ENCODE results near the gene WDTC1. TPM values are rescaled to one million over a fixed set of nuclear protein-coding genes. Genes with fewer than 3 reads are reported as not detected.

Gene WDTC1
- total RNA-seq, 4 donors from 2014 or later: 21.4 to 40.9 (median 27.9) TPM

GRCh38 chr1:27258598-27258997 lies 24.2 kb downstream of the WDTC1 start:
- TF ChIP-seq CTCF (IDR thresholded peaks at IDR 0.05; ENCODE audit: low read depth): no peak

GRCh38 chr1:27267153-27267552 lies 32.7 kb downstream of the WDTC1 start:
- TF ChIP-seq CTCF (IDR thresholded peaks at IDR 0.05; ENCODE audit: low read depth): no peak

GRCh38 chr1:27269276-27269675 lies 34.8 kb downstream of the WDTC1 start:
- no peak for TF ChIP-seq CTCF (IDR thresholded peaks at IDR 0.05; ENCODE audit: low read depth)

GRCh38 chr1:27274204-27274603 lies 39.8 kb downstream of the WDTC1 start:
- no peak for TF ChIP-seq CTCF (IDR thresholded peaks at IDR 0.05; ENCODE audit: low read depth)

- no peak for TF ChIP-seq CTCF (IDR thresholded peaks at IDR 0.05; ENCODE audit: low read depth)
Observed at GRCh38 chr1:27275696-27276095, 41.3 kb downstream of the WDTC1 start.

GRCh38 chr1:27284425-27285273 lies 50.2 kb downstream of the WDTC1 start:
- TF ChIP-seq CTCF (IDR thresholded peaks at IDR 0.05; ENCODE audit: low read depth): no peak

- TF ChIP-seq CTCF (IDR thresholded peaks at IDR 0.05; ENCODE audit: low read depth): no peak
Observed at GRCh38 chr1:27285274-27285660, 50.8 kb downstream of the WDTC1 start.
